OCI-LY3 (cell line): Measurements from ENCODE around the gene SLC25A26.

Source experiments
- H2AFZ ChIP-seq: fragments of 200-600, 300-600 bp; shearing (Covaris generic); 2 replicates; pipeline ENCODE4 v1.6.0; 2014; ENCODE audit warnings: antibody characterized with exemption, low read depth, low read length
- H3K27ac ChIP-seq: fragments of 200-600, 300-600 bp; sonication (generic); 2 replicates; pipeline ENCODE4 v1.5.1; 2014; ENCODE audit warnings: mild to moderate bottlenecking, low read length, moderate library complexity, mixed read lengths
- H3K27me3 ChIP-seq: fragments of 200-600, 300-600 bp; sonication (generic); 2 replicates; pipeline ENCODE4 v1.6.1; 2014; ENCODE audit warnings: low read depth, low read length, mixed read lengths
- H3K36me3 ChIP-seq: fragments of 200-600, 300-600 bp; sonication (generic); replicated peaks from 2 replicates; pipeline ENCODE3; 2014; ENCODE audit warnings: low read depth, low read length, mixed read lengths
- H3K4me1 ChIP-seq: fragments of 300-600, 200-600 bp; sonication (generic); 2 replicates; pipeline ENCODE4 v1.6.1; 2014; ENCODE audit warnings: low read length, mixed read lengths
- H3K4me2 ChIP-seq: fragments of 200-600, 300-600 bp; sonication (generic); 2 replicates; pipeline ENCODE4 v1.6.1; 2014; ENCODE audit warnings: low read length, mixed read lengths
- H3K4me3 ChIP-seq: fragments of 300-600, 200-600 bp; sonication (generic); 2 replicates; pipeline ENCODE4 v1.5.1; 2014; ENCODE audit warnings: antibody characterized with exemption, mild to moderate bottlenecking, low read length, moderate library complexity
- H3K79me2 ChIP-seq: fragments of 300-600, 200-600 bp; shearing (Covaris generic); 2 replicates; pipeline ENCODE4 v1.6.1; 2014; ENCODE audit warnings: mild to moderate bottlenecking, low read length, mixed read lengths
- H3K9ac ChIP-seq: fragments of 300-600, 200-600 bp; shearing (Covaris generic); 2 replicates; pipeline ENCODE4 v1.6.0; 2014; ENCODE audit warnings: mild to moderate bottlenecking, low read length, moderate library complexity
- H3K9me3 ChIP-seq: fragments of 200-600, 300-600 bp; shearing (Covaris generic); 2 replicates; pipeline ENCODE4 v1.6.1; 2014; ENCODE audit warnings: low read length, mixed read lengths; ENCODE audit not compliant: insufficient read depth
- H4K20me1 ChIP-seq: fragments of 200-600, 300-600 bp; sonication (generic); 2 replicates; pipeline ENCODE4 v1.6.1; 2016; ENCODE audit warnings: low read length, mixed read lengths; ENCODE audit not compliant: insufficient read depth
- EZH2phosphoT487 ChIP-seq: fragments of 200-600 bp; shearing (Covaris generic); IDR thresholded peaks from 2 replicates; pipeline ENCODE4 v1.6.1; 2018; ENCODE audit warnings: antibody characterized with exemption, mixed run types, low read depth
- TF ChIP-seq, protein P1 (sequence below): fragments of 200-600, 300-600 bp; sonication (generic); IDR thresholded peaks from 2 replicates; pipeline ENCODE4 v1.5.1; 2014; ENCODE audit warnings: antibody characterized with exemption, low read length, low read depth

SLC25A26 gene

DNA sequence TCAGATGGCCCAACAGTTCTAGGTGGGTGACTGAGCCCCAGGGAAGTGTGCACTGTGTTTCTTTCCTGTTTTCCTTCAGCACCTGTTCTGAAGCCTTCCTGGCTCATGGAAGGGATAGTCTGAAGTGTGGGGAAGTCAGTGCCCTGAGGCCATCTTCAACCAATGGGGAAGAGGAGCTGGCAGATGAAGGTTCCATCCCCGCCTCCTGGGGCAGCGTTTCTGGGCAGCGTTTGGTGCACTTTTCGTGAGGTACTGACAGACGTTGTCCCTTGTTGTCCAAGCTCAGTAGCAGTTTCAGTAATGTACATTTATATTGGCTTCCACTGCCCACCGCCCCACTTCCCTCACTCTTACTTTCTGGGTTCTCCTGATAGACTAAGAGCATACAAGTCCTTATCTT is 42.6 kb upstream of the SLC25A26 start:
- Histone ChIP-seq H2AFZ (no peak overlapping the region), H3K4me3 (no peak overlapping the region), H3K27ac (no peak overlapping the region), H3K36me3 (no peaks in the 10 kb centered on the region), H3K79me2 (no peaks in the 10 kb centered on the region), H3K4me2 (no peak overlapping the region), H3K9ac (no peak overlapping the region), H3K27me3 (no peaks in the 10 kb centered on the region), H3K9me3 (no peaks in the 10 kb centered on the region), H3K4me1 (no peaks in the 10 kb centered on the region), H4K20me1 (no peaks in the 10 kb centered on the region)
- TF ChIP-seq, protein P1, sequence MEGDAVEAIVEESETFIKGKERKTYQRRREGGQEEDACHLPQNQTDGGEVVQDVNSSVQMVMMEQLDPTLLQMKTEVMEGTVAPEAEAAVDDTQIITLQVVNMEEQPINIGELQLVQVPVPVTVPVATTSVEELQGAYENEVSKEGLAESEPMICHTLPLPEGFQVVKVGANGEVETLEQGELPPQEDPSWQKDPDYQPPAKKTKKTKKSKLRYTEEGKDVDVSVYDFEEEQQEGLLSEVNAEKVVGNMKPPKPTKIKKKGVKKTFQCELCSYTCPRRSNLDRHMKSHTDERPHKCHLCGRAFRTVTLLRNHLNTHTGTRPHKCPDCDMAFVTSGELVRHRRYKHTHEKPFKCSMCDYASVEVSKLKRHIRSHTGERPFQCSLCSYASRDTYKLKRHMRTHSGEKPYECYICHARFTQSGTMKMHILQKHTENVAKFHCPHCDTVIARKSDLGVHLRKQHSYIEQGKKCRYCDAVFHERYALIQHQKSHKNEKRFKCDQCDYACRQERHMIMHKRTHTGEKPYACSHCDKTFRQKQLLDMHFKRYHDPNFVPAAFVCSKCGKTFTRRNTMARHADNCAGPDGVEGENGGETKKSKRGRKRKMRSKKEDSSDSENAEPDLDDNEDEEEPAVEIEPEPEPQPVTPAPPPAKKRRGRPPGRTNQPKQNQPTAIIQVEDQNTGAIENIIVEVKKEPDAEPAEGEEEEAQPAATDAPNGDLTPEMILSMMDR = no peak
- TF ChIP-seq EZH2phosphoT487 = no peak

DNA sequence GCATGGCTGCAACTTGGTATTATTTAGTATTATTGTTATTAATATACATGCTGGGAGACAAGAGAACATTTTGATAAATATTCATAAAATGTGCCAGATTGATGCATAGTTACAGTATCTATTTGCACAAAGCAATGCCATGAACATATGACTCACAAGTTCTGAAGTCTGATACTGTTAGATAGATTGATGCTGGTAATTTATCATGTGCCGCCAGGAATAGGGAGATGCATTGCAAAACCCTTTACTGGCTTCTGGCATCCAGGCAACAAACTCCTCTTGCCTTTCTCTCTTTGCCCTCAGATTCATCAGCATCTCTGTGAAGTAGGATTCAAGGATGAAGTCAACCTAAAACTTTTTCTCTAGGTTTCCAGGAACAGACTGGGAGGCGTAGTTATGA is 41.0 kb upstream of the SLC25A26 start:
- TF ChIP-seq EZH2phosphoT487 = no peak
- TF ChIP-seq, protein P1 = no peak
- H3K36me3 ChIP-seq = no peaks in the 10 kb centered on the region
- H3K27me3 ChIP-seq = no peaks in the 10 kb centered on the region
- no peaks in the 10 kb centered on the region for H3K4me1 ChIP-seq
- no peak overlapping the region for H3K4me2 ChIP-seq
- H4K20me1 ChIP-seq = no peaks in the 10 kb centered on the region
- H3K79me2 ChIP-seq = no peaks in the 10 kb centered on the region
- no peaks in the 10 kb centered on the region for H3K9me3 ChIP-seq
- H3K27ac ChIP-seq = no peak overlapping the region
- H3K4me3 ChIP-seq = no peak overlapping the region
- no peak overlapping the region for H3K9ac ChIP-seq
- no peak overlapping the region for H2AFZ ChIP-seq

DNA sequence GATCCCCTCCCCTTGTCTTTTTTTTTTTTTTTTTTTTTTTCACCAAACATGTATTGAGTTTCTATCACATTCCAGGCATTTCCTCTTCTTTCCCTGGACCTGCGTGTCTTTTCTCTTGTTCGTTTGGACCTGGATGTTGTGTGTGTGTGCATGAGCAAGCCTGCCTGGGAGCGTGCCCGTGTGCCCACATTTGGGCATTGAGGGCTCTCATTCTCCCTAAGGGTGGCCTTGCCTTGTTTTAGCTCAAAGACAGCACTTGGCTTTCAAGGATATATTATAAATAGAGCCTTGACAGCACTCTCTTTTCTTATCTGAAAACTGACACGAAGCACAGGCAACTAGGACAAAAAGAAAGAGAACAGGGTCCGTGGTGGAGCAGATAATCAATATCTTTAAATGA is 39.0 kb upstream of the SLC25A26 start:
- no peaks in the 10 kb centered on the region for H3K4me1 ChIP-seq
- H3K27me3 ChIP-seq = no peaks in the 10 kb centered on the region
- no peaks in the 10 kb centered on the region for H4K20me1 ChIP-seq
- H3K4me3 ChIP-seq = no peak overlapping the region
- no peak overlapping the region for H3K9ac ChIP-seq
- H3K4me2 ChIP-seq = no peak overlapping the region
- no peaks in the 10 kb centered on the region for H3K36me3 ChIP-seq
- H3K79me2 ChIP-seq = no peaks in the 10 kb centered on the region
- no peaks in the 10 kb centered on the region for H3K9me3 ChIP-seq
- TF ChIP-seq EZH2phosphoT487 = no peak
- TF ChIP-seq, protein P1 = no peak
- no peak overlapping the region for H2AFZ ChIP-seq
- no peak overlapping the region for H3K27ac ChIP-seq

DNA sequence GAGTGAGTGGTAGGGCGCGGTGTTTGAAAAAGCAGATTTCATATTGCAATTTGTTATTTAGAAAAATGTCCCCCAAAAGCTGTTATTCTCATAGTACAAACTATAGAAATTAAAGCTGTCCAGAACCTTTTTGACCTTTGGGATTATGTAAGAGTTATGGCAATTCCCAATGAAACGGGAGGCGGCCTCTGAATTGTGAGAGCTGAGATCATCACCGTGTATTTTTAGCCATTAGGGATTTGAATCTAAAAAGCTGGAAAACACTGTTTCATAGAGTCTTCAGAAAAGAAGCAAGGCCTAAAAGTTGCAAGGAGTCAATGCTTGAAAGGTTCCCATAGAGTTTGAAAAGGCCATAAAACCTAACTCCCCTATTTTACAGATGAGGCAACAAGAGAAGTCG is 38.6 kb upstream of the SLC25A26 start:
- TF ChIP-seq EZH2phosphoT487 = no peak
- TF ChIP-seq, protein P1 = no peak
- Histone ChIP-seq H3K27me3 (no peaks in the 10 kb centered on the region), H3K4me1 (no peaks in the 10 kb centered on the region), H2AFZ (no peak overlapping the region), H3K27ac (no peak overlapping the region), H3K4me2 (no peak overlapping the region), H3K79me2 (no peaks in the 10 kb centered on the region), H3K9ac (no peak overlapping the region), H3K9me3 (no peaks in the 10 kb centered on the region), H3K36me3 (no peaks in the 10 kb centered on the region), H4K20me1 (no peaks in the 10 kb centered on the region), H3K4me3 (no peak overlapping the region)
